ENCODE data around the gene RPL35A. TPM values are rescaled to one million over a fixed set of nuclear protein-coding genes. Genes with fewer than 3 reads are reported as not detected.
A peak's percentile ranks its signal among the peaks of the same experiment; 100 is the strongest.
"Not testable (repeated sequence)": the region's sequence is repeated elsewhere in the genome, so short reads cannot be mapped to it uniquely, and the experiment has no call there.

RPL35A gene
- total RNA-seq, 6 experiments from 2014 or later: 832 to 1,041 (median 991) TPM

GRCh38 chr3:197908957-197909701, 40.9 kb upstream of the RPL35A start:
- no peak overlapping the region for H3K4me3 Mint-ChIP-seq
- TF ChIP-seq, protein P1, sequence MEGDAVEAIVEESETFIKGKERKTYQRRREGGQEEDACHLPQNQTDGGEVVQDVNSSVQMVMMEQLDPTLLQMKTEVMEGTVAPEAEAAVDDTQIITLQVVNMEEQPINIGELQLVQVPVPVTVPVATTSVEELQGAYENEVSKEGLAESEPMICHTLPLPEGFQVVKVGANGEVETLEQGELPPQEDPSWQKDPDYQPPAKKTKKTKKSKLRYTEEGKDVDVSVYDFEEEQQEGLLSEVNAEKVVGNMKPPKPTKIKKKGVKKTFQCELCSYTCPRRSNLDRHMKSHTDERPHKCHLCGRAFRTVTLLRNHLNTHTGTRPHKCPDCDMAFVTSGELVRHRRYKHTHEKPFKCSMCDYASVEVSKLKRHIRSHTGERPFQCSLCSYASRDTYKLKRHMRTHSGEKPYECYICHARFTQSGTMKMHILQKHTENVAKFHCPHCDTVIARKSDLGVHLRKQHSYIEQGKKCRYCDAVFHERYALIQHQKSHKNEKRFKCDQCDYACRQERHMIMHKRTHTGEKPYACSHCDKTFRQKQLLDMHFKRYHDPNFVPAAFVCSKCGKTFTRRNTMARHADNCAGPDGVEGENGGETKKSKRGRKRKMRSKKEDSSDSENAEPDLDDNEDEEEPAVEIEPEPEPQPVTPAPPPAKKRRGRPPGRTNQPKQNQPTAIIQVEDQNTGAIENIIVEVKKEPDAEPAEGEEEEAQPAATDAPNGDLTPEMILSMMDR (IDR thresholded peaks at IDR 0.05): no peak
- DNase-seq: peak; percentile 5
- no peaks in the 10 kb centered on the region for H3K9me3 Mint-ChIP-seq
- H3K36me3 Mint-ChIP-seq (ENCODE audit: low read depth): no peaks in the 10 kb centered on the region
- peaks cover 33% of the 10 kb centered on the region for H3K4me1 Mint-ChIP-seq (ENCODE audit: low read depth)
- H3K27ac Mint-ChIP-seq: peak overlapping the region; percentile 22; the same call in 1 of the 2 replicates
- H3K27me3 Mint-ChIP-seq (ENCODE audit: insufficient read depth): no peaks in the 10 kb centered on the region

DNA sequence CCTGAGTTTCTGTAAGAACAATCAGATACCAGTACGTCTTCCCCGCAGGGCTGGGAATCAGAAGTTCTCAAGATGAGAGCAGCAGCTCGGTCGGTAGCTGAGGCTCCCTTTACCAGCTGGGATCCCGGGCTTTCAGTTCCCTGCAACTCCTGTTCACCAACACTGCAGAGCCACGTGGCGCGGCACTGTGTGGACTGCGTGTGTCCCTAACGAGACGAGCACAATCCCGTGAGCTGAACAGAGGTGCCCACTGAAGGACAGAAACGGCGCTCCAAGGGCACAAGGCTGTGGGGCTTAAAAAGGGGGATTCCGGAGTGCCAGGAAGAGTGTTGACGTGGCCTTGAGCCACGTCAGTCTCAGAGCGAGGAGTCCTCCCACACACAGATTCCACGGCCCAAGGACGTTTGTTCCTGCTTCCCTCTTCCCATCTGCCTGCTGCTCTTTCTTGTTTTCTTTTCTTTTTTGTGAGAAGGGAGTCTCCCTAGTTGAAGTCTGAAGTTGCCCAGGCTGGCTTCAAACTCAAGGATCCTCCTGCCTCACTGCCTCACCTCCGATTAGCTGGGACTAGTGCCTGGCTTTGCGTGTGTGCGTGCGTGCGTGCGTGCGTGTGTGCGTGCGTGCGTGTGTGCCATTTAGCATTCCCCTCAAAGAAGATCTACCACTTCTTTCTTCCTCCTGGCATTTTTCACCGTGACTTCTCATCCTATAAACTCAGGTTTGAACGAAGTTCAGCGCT, 37.1 kb upstream of the RPL35A start:
- TF ChIP-seq, protein P1 (IDR thresholded peaks at IDR 0.05): no peak
- no peak for DNase-seq
- peaks cover 10% of the 10 kb centered on the region for H3K4me1 Mint-ChIP-seq (ENCODE audit: low read depth)
- H3K9me3 Mint-ChIP-seq: no peaks in the 10 kb centered on the region
- H3K36me3 Mint-ChIP-seq (ENCODE audit: low read depth): no peaks in the 10 kb centered on the region; the same call in 1 of the 2 replicates
- no peak overlapping the region for H3K27ac Mint-ChIP-seq
- H3K4me3 Mint-ChIP-seq: no peak overlapping the region
- no peaks in the 10 kb centered on the region for H3K27me3 Mint-ChIP-seq (ENCODE audit: insufficient read depth)

- no peaks in the 10 kb centered on the region for H3K27me3 Mint-ChIP-seq (ENCODE audit: insufficient read depth)
- peaks cover 1% of the 10 kb centered on the region for H3K4me1 Mint-ChIP-seq (ENCODE audit: low read depth)
- no peak overlapping the region for H3K4me3 Mint-ChIP-seq
- TF ChIP-seq, protein P1 (IDR thresholded peaks at IDR 0.05): no peak
- H3K27ac Mint-ChIP-seq: no peak overlapping the region
- no peaks in the 10 kb centered on the region for H3K9me3 Mint-ChIP-seq
- H3K36me3 Mint-ChIP-seq (ENCODE audit: low read depth): no peaks in the 10 kb centered on the region; the same call in 1 of the 2 replicates
- DNase-seq: no peak
Measured at GRCh38 chr3:197913641-197914380, 36.2 kb upstream of the RPL35A start.

DNA sequence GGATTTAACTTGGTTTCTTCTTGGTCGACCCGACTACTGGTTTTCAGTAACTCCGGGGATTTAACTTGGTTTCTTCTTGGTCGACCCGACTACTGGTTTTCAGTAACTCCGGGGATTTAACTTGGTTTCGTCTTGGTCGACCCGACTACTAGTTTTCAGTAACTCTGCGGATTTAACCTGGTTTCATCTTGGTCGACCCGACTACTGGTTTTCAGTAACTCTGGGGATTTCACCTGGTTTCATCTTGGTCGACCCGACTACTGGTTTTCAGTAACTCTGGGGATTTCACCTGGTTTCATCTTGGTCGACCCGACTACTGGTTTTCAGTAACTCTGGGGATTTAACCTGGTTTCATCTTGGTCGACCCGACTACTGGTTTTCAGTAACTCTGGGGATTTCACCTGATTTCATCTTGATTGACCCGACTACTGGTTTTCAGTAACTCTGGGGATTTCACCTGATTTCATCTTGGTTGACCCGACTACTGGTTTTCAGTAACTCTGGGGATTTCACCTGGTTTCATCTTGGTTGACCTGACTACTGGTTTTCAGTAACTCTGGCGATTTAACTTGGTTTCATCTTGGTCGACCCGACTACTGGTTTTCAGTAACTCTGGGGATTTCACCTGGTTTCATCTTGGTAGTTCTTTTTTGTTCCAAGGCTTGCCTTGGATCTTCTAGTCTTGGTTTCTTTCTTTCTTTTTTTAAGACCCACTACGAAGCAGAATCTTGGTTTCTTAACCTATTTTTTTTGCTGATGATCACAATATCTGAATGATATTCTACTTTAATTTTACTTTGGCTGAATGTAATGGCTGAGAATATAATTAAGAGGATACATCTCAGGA, 28.3 kb upstream of the RPL35A start:
- DNase-seq; H3K36me3 Mint-ChIP-seq (ENCODE audit: low read depth); H3K9me3 Mint-ChIP-seq; H3K27me3 Mint-ChIP-seq (ENCODE audit: insufficient read depth); H3K4me1 Mint-ChIP-seq (ENCODE audit: low read depth); H3K27ac Mint-ChIP-seq; H3K4me3 Mint-ChIP-seq: not testable (repeated sequence)

DNA sequence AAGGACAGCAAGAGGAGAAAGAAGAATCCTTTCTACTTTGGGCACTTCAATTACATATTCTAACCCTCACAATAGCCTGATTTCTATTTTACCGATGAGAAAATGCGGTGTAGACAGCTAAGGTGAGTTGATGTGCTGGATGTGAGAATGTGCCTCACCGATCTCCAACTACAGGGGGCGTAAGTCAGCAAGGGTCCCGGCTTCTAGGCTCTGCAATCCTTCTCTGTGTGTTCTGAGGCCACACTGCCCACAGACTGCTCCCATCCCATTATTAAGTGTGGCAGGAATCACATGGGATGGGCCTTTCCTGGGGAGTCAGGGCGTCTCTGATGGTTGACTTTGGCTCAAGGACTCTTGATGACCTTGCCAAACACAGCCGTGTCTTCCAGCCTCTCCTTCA, 23.6 kb upstream of the RPL35A start:
- Mint-ChIP-seq H3K4me1 (ENCODE audit: low read depth) (no peaks in the 10 kb centered on the region), H3K4me3 (no peak overlapping the region), H3K9me3 (no peaks in the 10 kb centered on the region), H3K36me3 (ENCODE audit: low read depth) (no peaks in the 10 kb centered on the region; the same call in 1 of the 2 replicates), H3K27ac (no peak overlapping the region), H3K27me3 (ENCODE audit: insufficient read depth) (no peaks in the 10 kb centered on the region)
- TF ChIP-seq, protein P1 (IDR thresholded peaks at IDR 0.05): peak; percentile 34
- no peak for DNase-seq

GRCh38 chr3:197927578-197927977, 22.4 kb upstream of the RPL35A start:
- H3K9me3 Mint-ChIP-seq; H3K27ac Mint-ChIP-seq; H3K27me3 Mint-ChIP-seq (ENCODE audit: insufficient read depth); H3K4me3 Mint-ChIP-seq; H3K4me1 Mint-ChIP-seq (ENCODE audit: low read depth); DNase-seq; H3K36me3 Mint-ChIP-seq (ENCODE audit: low read depth): not testable (repeated sequence)

Data from HFFc6 (cell line).